IMR-90 (cell line): ENCODE data around the gene YJEFN3. TPM values are rescaled to one million over a fixed set of nuclear protein-coding genes. Genes with fewer than 3 reads are reported as not detected.

Source experiments
- ATAC-seq: fragments of 200-7000 bp; cut with Tn5 transposase; 2 replicates; pipeline ENCODE4 v1.9.1; 2020; ENCODE audit warnings: low read depth, mild to moderate bottlenecking, moderate library complexity
- BruUV-seq: library from RNA; stranded (reverse); fragments of 400-500 nt; replicated peaks from 2 replicates; lab custom pipeline; 2021; lab: Mats Ljungman, UMichigan
- CTCF ChIA-PET: fragments of 300-600 bp; formaldehyde crosslinking; extraction: SDS; loops from one replicate; lab custom pipeline; 2021; ENCODE audit warnings: antibody characterized with exemption; lab: Yijun Ruan, JAX
- POLR2A ChIA-PET: fragments of 300-600 bp; sonication (Branson Sonifier 250); formaldehyde crosslinking; loops from one replicate; lab custom pipeline; 2022; ENCODE audit warnings: antibody characterized with exemption; ENCODE audit not compliant: unreplicated experiment; lab: Charles Lee
- DNase-seq: peaks from one replicate; pipeline ENCODE4 v3.0.0; 2013
- H2AFZ ChIP-seq: replicated peaks from 2 replicates; pipeline ENCODE3; 2013; ENCODE audit warnings: low read length, mild to moderate bottlenecking; ENCODE audit not compliant: poor library complexity
- H2AK5ac ChIP-seq: 2 replicates; pipeline ENCODE4 v1.6.1; 2013; ENCODE audit warnings: low read depth, low read length, inconsistent platforms
- H2AK9ac ChIP-seq: replicated peaks from 2 replicates; pipeline ENCODE3; 2013; ENCODE audit warnings: mild to moderate bottlenecking, low read depth, low read length, moderate library complexity; ENCODE audit not compliant: poor library complexity
- H2BK120ac ChIP-seq: 2 replicates; pipeline ENCODE4 v1.6.1; 2013; ENCODE audit warnings: low read depth, low read length, inconsistent platforms
- H2BK15ac ChIP-seq: 3 replicates; pipeline ENCODE4 v1.6.1; 2013; ENCODE audit warnings: low read depth, low read length, inconsistent platforms
- H2BK20ac ChIP-seq: 2 replicates; pipeline ENCODE4 v1.6.1; 2013; ENCODE audit warnings: low read depth, mild to moderate bottlenecking, inconsistent platforms, low read length, moderate library complexity
- H2BK5ac ChIP-seq: 2 replicates; pipeline ENCODE4 v1.6.1; 2013; ENCODE audit warnings: mild to moderate bottlenecking, low read depth, low read length, inconsistent platforms; ENCODE audit not compliant: poor library complexity, severe bottlenecking
- H3K14ac ChIP-seq: replicated peaks from 2 replicates; pipeline ENCODE4 v1.6.1; 2013; ENCODE audit warnings: low read depth, low read length, inconsistent platforms
- H3K18ac ChIP-seq: 2 replicates; pipeline ENCODE4 v1.6.1; 2013; ENCODE audit warnings: low read depth, low read length, control low read depth
- H3K23ac ChIP-seq: 2 replicates; pipeline ENCODE4 v1.6.1; 2013; ENCODE audit warnings: low read depth, low read length, inconsistent platforms
- H3K27ac ChIP-seq: 2 replicates; pipeline ENCODE4 v1.5.1; 2013; ENCODE audit warnings: mild to moderate bottlenecking, control low read depth, low read length; ENCODE audit not compliant: insufficient read depth
- H3K27me3 ChIP-seq: 2 replicates; pipeline ENCODE4 v1.6.1; 2013; ENCODE audit warnings: low read length; ENCODE audit not compliant: control insufficient read depth, insufficient read depth
- H3K36me3 ChIP-seq: 2 replicates; pipeline ENCODE4 v1.6.1; 2013; ENCODE audit warnings: low read length, mixed read lengths; ENCODE audit not compliant: control insufficient read depth, insufficient read depth
- H3K4ac ChIP-seq: 2 replicates; pipeline ENCODE4 v1.6.1; 2013; ENCODE audit warnings: low read depth, low read length, inconsistent platforms
- H3K4me1 ChIP-seq: 2 replicates; pipeline ENCODE4 v1.6.1; 2013; ENCODE audit warnings: low read length, mixed read lengths; ENCODE audit not compliant: control insufficient read depth, insufficient read depth
- H3K4me2 ChIP-seq: 2 replicates; pipeline ENCODE4 v1.6.1; 2013; ENCODE audit warnings: low read depth, mild to moderate bottlenecking, control low read depth, low read length, moderate library complexity
- H3K4me3 ChIP-seq: 2 replicates; pipeline ENCODE4 v1.5.1; 2013; ENCODE audit warnings: low read depth, mild to moderate bottlenecking, control low read depth, low read length, moderate library complexity; ENCODE audit not compliant: insufficient read depth
- H3K56ac ChIP-seq: 2 replicates; pipeline ENCODE4 v1.6.1; 2013; ENCODE audit warnings: low read length, inconsistent platforms; ENCODE audit not compliant: insufficient read depth; ENCODE audit errors: extremely low read depth
- H3K79me1 ChIP-seq, 2 experiments: 2 replicates each; pipeline ENCODE4 v1.6.1; 2013; ENCODE audit warnings: low read length in 2 of 2, inconsistent platforms in 1 of 2, low read depth in 1 of 2
- H3K9ac ChIP-seq: 2 replicates; pipeline ENCODE4 v1.6.1; 2013; ENCODE audit warnings: low read depth, low read length, control low read depth
- H3K9me1 ChIP-seq: 2 replicates; pipeline ENCODE4 v1.6.1; 2013; ENCODE audit warnings: low read length, inconsistent platforms; ENCODE audit not compliant: insufficient read depth
- H3K9me3 ChIP-seq: 2 replicates; pipeline ENCODE4 v1.6.1; 2013; ENCODE audit warnings: low read length; ENCODE audit not compliant: control insufficient read depth, insufficient read depth
- H4K20me1 ChIP-seq: 2 replicates; pipeline ENCODE4 v1.6.1; 2013; ENCODE audit warnings: low read length, inconsistent platforms; ENCODE audit not compliant: insufficient read depth
- H4K5ac ChIP-seq: 2 replicates; pipeline ENCODE4 v1.6.1; 2013; ENCODE audit warnings: mild to moderate bottlenecking, low read depth, low read length, control low read depth
- H4K8ac ChIP-seq, 2 experiments: 2 replicates each; pipeline ENCODE4 v1.6.1; 2013; ENCODE audit warnings: low read depth in 2 of 2, low read length in 2 of 2, control low read depth in 1 of 2, inconsistent platforms in 1 of 2
- H4K91ac ChIP-seq: 2 replicates; pipeline ENCODE4 v1.6.1; 2013; ENCODE audit warnings: low read depth, low read length, inconsistent platforms; ENCODE audit not compliant: insufficient read depth
- BHLHE40 ChIP-seq: fragments of 150-350 bp; IDR thresholded peaks from 2 replicates; pipeline ENCODE4 v1.6.1; 2016; ENCODE audit warnings: mild to moderate bottlenecking, low read depth, low read length
- CEBPB ChIP-seq: IDR thresholded peaks from 2 replicates; pipeline ENCODE4 v1.6.1; 2012; ENCODE audit warnings: low read depth, low read length, improper control_type of control experiment
- MAFK ChIP-seq: IDR thresholded peaks from 2 replicates; pipeline ENCODE4 v1.6.1; 2012; ENCODE audit warnings: low read depth, low read length, improper control_type of control experiment
- POLR2A ChIP-seq: IDR thresholded peaks from 2 replicates; pipeline ENCODE4 v1.6.1; 2012; ENCODE audit warnings: mild to moderate bottlenecking, low read depth, low read length
- WGBS, 2 experiments: methylation state at CpG; one replicate each; pipeline versions ENCODE4 v1.1.5 to v1.1.7; 2013; ENCODE audit warnings: missing lambda C conversion rate in 2 of 2; ENCODE audit not compliant: insufficient read length in 1 of 2; ENCODE audit errors: extremely low coverage in 2 of 2; 5-methylcytosine and 5-hydroxymethylcytosine counted together
- dilution Hi-C: fragments of 300-500 bp; cut with HindIII; formaldehyde crosslinking; loops from one replicate; pipeline ENCODE4 v1.14.3; 2018; ENCODE audit warnings: low sequenced_read_pairs; ENCODE audit not compliant: unreplicated experiment
- in situ Hi-C: fragments of 300-500 bp; cut with MboI; formaldehyde crosslinking; loops from 3 replicates; pipeline ENCODE4 v1.14.3; 2019; ENCODE audit warnings: low sequenced_read_pairs, inconsistent platforms, mixed read lengths
- intact Hi-C: fragments of 100-400 bp; cut with micrococcal nuclease; formaldehyde crosslinking; loops from 2 replicates; pipeline ENCODE4 v1.10.0; 2022
- polyA plus RNA-seq, 3 experiments: library from polyadenylated mRNA; depleted of rRNA; stranded (reverse); fragments of >200 nt; gene quantifications; 2 replicates each; pipeline ENCODE4 v1.2.3, GENCODE V29; 2012; ENCODE audit warnings: low replicate concordance in 1 of 3
- total RNA-seq: library from RNA; depleted of rRNA; stranded (reverse); fragments of >200 nt; gene quantifications from 2 replicates; pipeline ENCODE4 v1.2.3, GENCODE V29; 2012

The YJEFN3 gene
- total and polyA plus RNA-seq, 2 of the 4 experiments (the other 2 are of a cell fraction) = 0.72 to 4.0 TPM

- ChIA-PET POLR2A (no interaction called here), CTCF (no interaction called here)
- Histone ChIP-seq H3K9ac (no peak overlapping the region), H3K79me1 (peaks cover 9 to 26% of the 10 kb centered on the region in 2 experiments; a peak in 3 of 4 replicates), H3K27me3 (no peaks in the 10 kb centered on the region), H3K27ac (no peak overlapping the region), H2AK9ac (no peak overlapping the region), H3K4me1 (no peaks in the 10 kb centered on the region), H3K14ac (no peak overlapping the region), H4K91ac (no peak overlapping the region), H3K4ac (no peak overlapping the region), H2BK5ac (no peak overlapping the region), H2AFZ (no peak overlapping the region), H3K9me1 (no peaks in the 10 kb centered on the region; the same call in 1 of the 2 replicates), H2BK120ac (no peak overlapping the region), H3K4me3 (no peak overlapping the region), H3K9me3 (no peaks in the 10 kb centered on the region), H2BK15ac (no peak overlapping the region), H3K56ac (no peak overlapping the region), H2BK20ac (no peak overlapping the region), H4K8ac (no peak overlapping the region), H3K18ac (no peak overlapping the region), H3K23ac (no peak overlapping the region), H3K4me2 (no peak overlapping the region), H3K36me3 (peaks cover 81% of the 10 kb centered on the region), H4K20me1 (peaks cover 3% of the 10 kb centered on the region), H2AK5ac (no peak overlapping the region), H4K5ac (no peak overlapping the region)
- dilution Hi-C loops = no loop called here
- no peak for ATAC-seq
- in situ Hi-C loops = no loop called here
- WGBS, 2 experiments = 88% methylated on average over 25 of the region's 34 CpGs; no CpG with 5 or more reads in 1 of the 2 experiments
- intact Hi-C loops = no loop called here
- TF ChIP-seq POLR2A (no peak), BHLHE40 (no peak), CEBPB (no peak), MAFK (no peak)
- no TSS peak for BruUV-seq
- DNase-seq = no peak
Observed at GRCh38 chr19:19500975-19501644, 27.6 kb upstream of the YJEFN3 start.
